ENCODE results near the gene SAMD3. TPM values are rescaled to one million over a fixed set of nuclear protein-coding genes. Genes with fewer than 3 reads are reported as not detected.

SAMD3 gene
- total and polyA plus RNA-seq, 2 experiments from 2014 or later: 3.8 to 4.9 TPM

GRCh38 chr6:130163266-130163665 lies 59.5 kb downstream of the SAMD3 start:
- Histone ChIP-seq H3K9me2 (ENCODE audit: insufficient read depth) (peaks cover 4% of the 10 kb centered on the region; the same call in 1 of the 2 replicates), H3K27me3 (ENCODE audit: insufficient read depth) (no peaks in the 10 kb centered on the region), H3K36me3 (ENCODE audit: insufficient read depth) (0 out of 2 replicates have a peak, but pooled peaks cover 3% of the 10 kb centered on the region), H3K4me3 (no peak overlapping the region), H3K27ac (ENCODE audit: low read depth) (no peak overlapping the region), H3K79me2 (replicated peaks; ENCODE audit: insufficient read depth) (no peaks in the 10 kb centered on the region), H3K4me1 (ENCODE audit: insufficient read depth) (no peaks in the 10 kb centered on the region; the same call in 1 of the 2 replicates), H4K20me1 (replicated peaks; ENCODE audit: insufficient read depth) (no peaks in the 10 kb centered on the region), H3K4me2 (no peak overlapping the region), H2AFZ (no peak overlapping the region), H3F3A (replicated peaks; ENCODE audit: low read depth) (no peaks in the 10 kb centered on the region)
- Mint-ChIP-seq H3K9me3 (peaks cover 11% of the 10 kb centered on the region), H3K36me3 (ENCODE audit: low read depth) (peaks cover 13% of the 10 kb centered on the region; the same call in 2 of the 3 replicates), H3K27ac (no peak overlapping the region), H3K4me3 (no peak overlapping the region), H3K27me3 (ENCODE audit: insufficient read depth, low read depth, poor library complexity) (peaks cover 2% of the 10 kb centered on the region), H3K4me1 (0 out of 3 replicates have a peak, but pooled peaks cover 2% of the 10 kb centered on the region)
- ATAC-seq (no peak), DNase-seq (ENCODE audit: low spot score) (no peak)
- TF ChIP-seq POLR2AphosphoS5 (IDR thresholded peaks at IDR 0.05; ENCODE audit: low read depth) (no peak), EZH2phosphoT487 (IDR thresholded peaks at IDR 0.05; ENCODE audit: unreplicated experiment) (no peak), ZNF331 (CRISPR knock-in tag; IDR thresholded peaks at IDR 0.05; ENCODE audit: low read depth) (no peak), CREB1 (CRISPR knock-in tag; IDR thresholded peaks at IDR 0.05; ENCODE audit: low read depth) (no peak), STAT1 (IDR thresholded peaks at IDR 0.05; ENCODE audit: unreplicated experiment) (no peak), ETS1 (IDR thresholded peaks at IDR 0.05) (no peak), EZH2 (IDR thresholded peaks at IDR 0.05; ENCODE audit: low read depth, unreplicated experiment) (no peak), NANOG (IDR thresholded peaks at IDR 0.05; ENCODE audit: borderline replicate concordance) (no peak), JUNB (IDR thresholded peaks at IDR 0.05; ENCODE audit: unreplicated experiment) (no peak), ZNF462 (CRISPR knock-in tag; IDR thresholded peaks at IDR 0.05) (no peak), ZNF114 (CRISPR knock-in tag; IDR thresholded peaks at IDR 0.05) (no peak)
- TF ChIP-seq, protein P1, sequence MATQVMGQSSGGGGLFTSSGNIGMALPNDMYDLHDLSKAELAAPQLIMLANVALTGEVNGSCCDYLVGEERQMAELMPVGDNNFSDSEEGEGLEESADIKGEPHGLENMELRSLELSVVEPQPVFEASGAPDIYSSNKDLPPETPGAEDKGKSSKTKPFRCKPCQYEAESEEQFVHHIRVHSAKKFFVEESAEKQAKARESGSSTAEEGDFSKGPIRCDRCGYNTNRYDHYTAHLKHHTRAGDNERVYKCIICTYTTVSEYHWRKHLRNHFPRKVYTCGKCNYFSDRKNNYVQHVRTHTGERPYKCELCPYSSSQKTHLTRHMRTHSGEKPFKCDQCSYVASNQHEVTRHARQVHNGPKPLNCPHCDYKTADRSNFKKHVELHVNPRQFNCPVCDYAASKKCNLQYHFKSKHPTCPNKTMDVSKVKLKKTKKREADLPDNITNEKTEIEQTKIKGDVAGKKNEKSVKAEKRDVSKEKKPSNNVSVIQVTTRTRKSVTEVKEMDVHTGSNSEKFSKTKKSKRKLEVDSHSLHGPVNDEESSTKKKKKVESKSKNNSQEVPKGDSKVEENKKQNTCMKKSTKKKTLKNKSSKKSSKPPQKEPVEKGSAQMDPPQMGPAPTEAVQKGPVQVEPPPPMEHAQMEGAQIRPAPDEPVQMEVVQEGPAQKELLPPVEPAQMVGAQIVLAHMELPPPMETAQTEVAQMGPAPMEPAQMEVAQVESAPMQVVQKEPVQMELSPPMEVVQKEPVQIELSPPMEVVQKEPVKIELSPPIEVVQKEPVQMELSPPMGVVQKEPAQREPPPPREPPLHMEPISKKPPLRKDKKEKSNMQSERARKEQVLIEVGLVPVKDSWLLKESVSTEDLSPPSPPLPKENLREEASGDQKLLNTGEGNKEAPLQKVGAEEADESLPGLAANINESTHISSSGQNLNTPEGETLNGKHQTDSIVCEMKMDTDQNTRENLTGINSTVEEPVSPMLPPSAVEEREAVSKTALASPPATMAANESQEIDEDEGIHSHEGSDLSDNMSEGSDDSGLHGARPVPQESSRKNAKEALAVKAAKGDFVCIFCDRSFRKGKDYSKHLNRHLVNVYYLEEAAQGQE (IDR thresholded peaks at IDR 0.05; ENCODE audit: unreplicated experiment): no peak
- TF ChIP-seq, protein P2, sequence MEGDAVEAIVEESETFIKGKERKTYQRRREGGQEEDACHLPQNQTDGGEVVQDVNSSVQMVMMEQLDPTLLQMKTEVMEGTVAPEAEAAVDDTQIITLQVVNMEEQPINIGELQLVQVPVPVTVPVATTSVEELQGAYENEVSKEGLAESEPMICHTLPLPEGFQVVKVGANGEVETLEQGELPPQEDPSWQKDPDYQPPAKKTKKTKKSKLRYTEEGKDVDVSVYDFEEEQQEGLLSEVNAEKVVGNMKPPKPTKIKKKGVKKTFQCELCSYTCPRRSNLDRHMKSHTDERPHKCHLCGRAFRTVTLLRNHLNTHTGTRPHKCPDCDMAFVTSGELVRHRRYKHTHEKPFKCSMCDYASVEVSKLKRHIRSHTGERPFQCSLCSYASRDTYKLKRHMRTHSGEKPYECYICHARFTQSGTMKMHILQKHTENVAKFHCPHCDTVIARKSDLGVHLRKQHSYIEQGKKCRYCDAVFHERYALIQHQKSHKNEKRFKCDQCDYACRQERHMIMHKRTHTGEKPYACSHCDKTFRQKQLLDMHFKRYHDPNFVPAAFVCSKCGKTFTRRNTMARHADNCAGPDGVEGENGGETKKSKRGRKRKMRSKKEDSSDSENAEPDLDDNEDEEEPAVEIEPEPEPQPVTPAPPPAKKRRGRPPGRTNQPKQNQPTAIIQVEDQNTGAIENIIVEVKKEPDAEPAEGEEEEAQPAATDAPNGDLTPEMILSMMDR (conservative IDR thresholded peaks at IDR 0.05; ENCODE audit: low read depth in 2 of 2): no peak
